Mammary epithelial cell (primary cell): ENCODE results near the gene KIAA1586.

ENCODE experiments used
- EZH2 ChIP-seq: IDR thresholded peaks from 2 replicates; pipeline ENCODE4 v1.6.1; 2012; ENCODE audit warnings: low read length, inconsistent platforms, borderline replicate concordance
- TF ChIP-seq, protein P1 (sequence below), 2 donors: IDR thresholded peaks in 1 of 2; conservative IDR thresholded peaks in 1 of 2; 2 replicates each; pipeline ENCODE4 v1.5.1; 2011 to 2012; ENCODE audit warnings: inconsistent platforms in 2 of 2, low read length in 2 of 2, mild to moderate bottlenecking in 2 of 2, control low read depth in 1 of 2, low read depth in 1 of 2; ENCODE audit not compliant: insufficient read depth in 1 of 2; ENCODE audit errors: extremely low read depth in 1 of 2

DNA sequence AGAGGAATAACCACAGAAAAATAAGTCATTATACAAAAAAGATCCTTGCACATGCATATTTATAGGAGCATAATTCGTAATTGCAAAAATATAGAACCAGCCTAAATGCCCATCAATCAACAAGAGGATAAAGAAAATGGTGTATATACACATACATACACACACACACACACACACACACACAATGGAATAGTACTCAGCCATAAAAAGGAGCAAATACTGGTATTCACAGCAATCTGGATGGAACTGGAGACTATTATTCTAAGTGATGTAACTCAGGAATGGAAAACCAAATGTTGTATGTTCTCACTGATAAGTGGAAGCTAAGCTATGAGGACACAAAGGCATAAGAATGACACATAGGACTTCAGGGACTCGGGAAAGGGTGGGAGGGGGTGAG lies 1.9 kb upstream of the KIAA1586 start:
- TF ChIP-seq, protein P1, sequence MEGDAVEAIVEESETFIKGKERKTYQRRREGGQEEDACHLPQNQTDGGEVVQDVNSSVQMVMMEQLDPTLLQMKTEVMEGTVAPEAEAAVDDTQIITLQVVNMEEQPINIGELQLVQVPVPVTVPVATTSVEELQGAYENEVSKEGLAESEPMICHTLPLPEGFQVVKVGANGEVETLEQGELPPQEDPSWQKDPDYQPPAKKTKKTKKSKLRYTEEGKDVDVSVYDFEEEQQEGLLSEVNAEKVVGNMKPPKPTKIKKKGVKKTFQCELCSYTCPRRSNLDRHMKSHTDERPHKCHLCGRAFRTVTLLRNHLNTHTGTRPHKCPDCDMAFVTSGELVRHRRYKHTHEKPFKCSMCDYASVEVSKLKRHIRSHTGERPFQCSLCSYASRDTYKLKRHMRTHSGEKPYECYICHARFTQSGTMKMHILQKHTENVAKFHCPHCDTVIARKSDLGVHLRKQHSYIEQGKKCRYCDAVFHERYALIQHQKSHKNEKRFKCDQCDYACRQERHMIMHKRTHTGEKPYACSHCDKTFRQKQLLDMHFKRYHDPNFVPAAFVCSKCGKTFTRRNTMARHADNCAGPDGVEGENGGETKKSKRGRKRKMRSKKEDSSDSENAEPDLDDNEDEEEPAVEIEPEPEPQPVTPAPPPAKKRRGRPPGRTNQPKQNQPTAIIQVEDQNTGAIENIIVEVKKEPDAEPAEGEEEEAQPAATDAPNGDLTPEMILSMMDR (conservative IDR thresholded peaks at IDR 0.05 in 1 of 2, IDR thresholded peaks at IDR 0.05 in 1 of 2; ENCODE audit: extremely low read depth in 1 of 2, insufficient read depth in 1 of 2, low read depth in 1 of 2, low read length in 2 of 2) = no peak
- TF ChIP-seq EZH2 = no peak
